Adipocyte (in vitro differentiated cells): ENCODE measurements around the gene ULBP2.
"Not testable (repeated sequence)": the region's sequence is repeated elsewhere in the genome, so short reads cannot be mapped to it uniquely, and the experiment has no call there.

Experiments used
- DNase-seq: peaks from one replicate; pipeline ENCODE4 v3.0.0-alpha.2; 2015; ENCODE audit warnings: low read depth
- H3K27me3 ChIP-seq: replicated peaks from 2 replicates; pipeline ENCODE4 v1.7.0; 2013; ENCODE audit warnings: mild to moderate bottlenecking, low read length, moderate library complexity; ENCODE audit not compliant: control insufficient read depth, insufficient read depth
- H3K36me3 ChIP-seq: 2 replicates; pipeline ENCODE4 v1.7.0; 2013; ENCODE audit warnings: low read length, mild to moderate bottlenecking, moderate library complexity; ENCODE audit not compliant: control insufficient read depth, insufficient read depth, severe bottlenecking
- H3K4me1 ChIP-seq: 2 replicates; pipeline ENCODE4 v1.7.0; 2013; ENCODE audit warnings: mild to moderate bottlenecking, low read length, moderate library complexity; ENCODE audit not compliant: control insufficient read depth, insufficient read depth
- H3K4me3 ChIP-seq: 2 replicates; pipeline ENCODE4 v1.7.0; 2013; ENCODE audit warnings: mild to moderate bottlenecking, low read length, moderate library complexity
- H3K9ac ChIP-seq: 2 replicates; pipeline ENCODE4 v1.7.0; 2013; ENCODE audit warnings: mild to moderate bottlenecking, low read length, moderate library complexity
- H3K9me3 ChIP-seq: 2 replicates; pipeline ENCODE4 v1.7.0; 2013; ENCODE audit warnings: mild to moderate bottlenecking, low read length, moderate library complexity; ENCODE audit not compliant: control insufficient read depth

ULBP2 gene

DNA sequence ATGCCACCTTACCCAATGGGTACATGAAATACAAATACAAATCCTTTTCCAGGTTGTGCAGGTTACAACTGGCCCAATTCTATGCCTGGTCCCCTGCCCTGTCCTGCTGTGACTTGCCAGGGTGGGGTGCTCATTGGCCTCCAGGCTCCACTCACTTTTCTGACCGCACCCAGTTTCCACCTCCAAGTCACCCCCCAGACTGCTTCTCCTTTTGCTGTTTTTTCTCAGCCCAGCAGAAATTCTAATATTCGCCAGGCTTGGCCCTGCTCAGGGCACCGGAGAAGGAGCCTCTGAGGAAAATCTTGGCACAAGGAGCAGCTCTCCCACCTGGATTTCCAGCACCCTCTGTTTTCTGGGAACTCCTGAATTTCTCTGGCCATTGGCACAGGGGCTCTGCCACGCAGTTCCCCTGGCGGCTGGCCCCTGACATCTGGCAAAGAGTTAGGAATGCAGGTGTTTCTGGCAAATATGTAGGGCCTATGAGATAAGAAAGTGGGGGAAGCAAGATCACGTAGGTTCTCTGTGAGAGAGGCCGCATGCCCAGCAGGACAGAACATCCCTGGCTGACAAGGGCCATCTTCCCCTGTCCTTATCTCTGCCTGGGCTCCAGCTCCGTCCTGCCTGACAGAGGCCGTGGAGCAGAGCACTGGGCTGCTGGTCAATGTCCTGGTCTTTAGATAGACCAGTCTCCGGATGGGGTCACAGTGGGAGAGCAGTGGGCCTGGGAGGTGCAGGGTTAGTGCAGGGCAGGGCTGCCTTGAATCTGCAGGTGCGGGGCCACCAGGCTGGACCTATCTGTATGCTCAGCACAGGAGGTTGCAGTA is 41.0 kb upstream of the ULBP2 start:
- Histone ChIP-seq H3K36me3 (no peaks in the 10 kb centered on the region), H3K9me3 (no peaks in the 10 kb centered on the region), H3K4me3 (no peak overlapping the region), H3K27me3 (no peaks in the 10 kb centered on the region), H3K4me1 (peaks cover 35% of the 10 kb centered on the region), H3K9ac (no peak overlapping the region)
- no peak for DNase-seq

DNA sequence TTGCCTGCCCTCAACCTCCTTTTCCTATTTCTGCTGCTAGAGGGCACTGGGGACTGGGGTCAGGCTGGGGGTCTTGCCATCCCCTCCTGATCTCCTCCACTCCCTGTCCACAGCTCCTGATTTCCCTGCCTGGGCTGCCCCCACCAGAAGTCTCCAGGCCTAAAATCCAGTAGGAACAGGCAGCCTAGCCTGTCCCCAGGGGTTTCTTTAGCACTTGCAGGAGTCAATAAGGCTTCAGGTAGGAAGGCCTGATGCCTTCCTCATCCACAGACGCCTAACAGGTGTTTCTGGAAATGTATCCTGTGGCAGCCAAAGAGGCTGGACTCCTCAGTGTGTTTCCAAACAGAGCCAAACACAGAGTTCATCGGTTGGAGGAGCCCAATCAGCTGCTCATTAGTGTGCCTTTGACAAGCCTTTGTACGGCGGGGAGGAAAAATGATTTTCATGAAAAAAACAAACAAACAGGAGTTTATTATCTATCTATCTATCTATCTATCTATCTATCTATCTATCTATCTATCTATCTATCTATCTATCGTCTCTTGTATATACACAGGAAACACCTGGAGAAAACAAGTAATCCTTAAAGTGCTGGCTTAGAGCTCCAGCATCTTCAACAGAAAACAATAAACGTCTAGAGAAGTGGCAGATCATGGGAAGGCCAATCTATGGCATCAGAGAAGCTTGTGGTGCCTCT is 40.2 kb upstream of the ULBP2 start:
- Histone ChIP-seq H3K36me3 (no peaks in the 10 kb centered on the region), H3K9me3 (no peaks in the 10 kb centered on the region), H3K4me1 (peaks cover 27% of the 10 kb centered on the region), H3K9ac (no peak overlapping the region), H3K4me3 (no peak overlapping the region), H3K27me3 (no peaks in the 10 kb centered on the region)
- DNase-seq: no peak

DNA sequence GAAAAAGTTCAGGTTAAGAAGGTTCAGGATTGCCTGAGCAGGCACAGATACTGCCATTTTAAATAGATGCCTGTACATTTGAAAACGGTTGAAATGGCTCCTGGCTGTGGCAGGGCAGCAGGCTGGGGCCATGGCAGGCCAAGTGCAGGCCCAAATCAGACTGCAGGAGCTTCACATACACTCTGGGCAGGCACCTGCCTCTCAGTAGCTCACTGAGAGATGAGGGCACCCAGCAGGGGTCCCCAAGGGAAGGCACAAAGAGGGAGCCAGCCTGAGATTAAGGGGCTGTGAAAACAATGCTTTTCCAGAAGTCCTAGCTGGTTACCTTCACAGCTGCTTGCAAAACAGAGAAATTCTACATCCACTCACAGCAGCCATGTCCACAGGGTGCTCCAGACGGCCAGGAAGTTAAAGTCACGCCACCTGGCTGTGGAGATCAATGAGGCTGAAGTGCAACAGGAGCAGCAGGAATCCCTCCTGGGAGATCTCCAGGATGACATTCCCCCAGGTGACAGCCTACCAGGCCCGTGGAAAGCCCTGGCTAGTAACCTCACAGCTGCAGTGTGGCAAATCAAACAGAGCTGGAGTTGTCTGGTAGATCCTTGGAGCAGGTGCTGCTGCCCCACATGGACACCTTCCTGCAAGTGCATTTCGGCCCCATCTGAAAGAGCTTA is 37.7 kb upstream of the ULBP2 start:
- Histone ChIP-seq H3K4me1 (peaks cover 9% of the 10 kb centered on the region), H3K9me3 (peaks cover 8% of the 10 kb centered on the region), H3K27me3 (no peaks in the 10 kb centered on the region), H3K4me3 (no peak overlapping the region), H3K9ac (no peak overlapping the region), H3K36me3 (no peaks in the 10 kb centered on the region)
- DNase-seq: no peak

DNA sequence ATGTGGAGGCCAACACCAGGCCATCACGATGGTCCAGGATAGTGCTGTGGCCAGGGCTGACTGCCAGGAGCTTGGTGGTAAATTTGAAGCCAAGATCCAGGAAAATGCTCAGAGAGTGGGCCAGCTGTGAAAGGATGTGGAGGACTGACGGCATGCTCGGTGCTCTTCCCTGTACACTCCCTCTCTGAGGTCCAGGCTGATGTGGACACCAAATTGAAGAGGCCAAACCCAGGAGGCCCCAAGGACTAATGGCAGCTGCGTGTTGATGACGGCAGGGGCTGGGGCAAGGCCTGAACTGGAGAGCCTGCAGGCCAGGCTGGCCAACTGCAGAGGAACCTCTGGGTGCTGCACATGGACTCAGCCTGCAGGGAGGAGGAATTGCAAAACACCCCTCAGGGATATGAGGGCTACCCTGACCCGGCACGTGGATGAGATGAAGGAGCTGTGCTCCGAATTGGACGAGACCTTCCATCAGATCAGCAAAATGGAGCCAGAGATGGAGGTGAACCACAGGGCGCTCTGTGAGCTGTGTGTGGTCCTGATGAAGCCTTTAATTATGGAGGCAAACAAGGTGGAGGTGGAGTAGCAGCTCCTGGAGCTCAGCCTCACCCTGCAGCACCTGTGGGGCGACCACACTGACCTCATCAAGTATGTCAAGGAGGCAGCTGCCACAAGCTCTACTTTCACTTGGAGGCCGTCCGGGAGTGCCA is 37.0 kb upstream of the ULBP2 start:
- H3K4me1 ChIP-seq: peaks cover 2% of the 10 kb centered on the region
- H3K4me3 ChIP-seq: no peak overlapping the region
- no peak overlapping the region for H3K9ac ChIP-seq
- H3K36me3 ChIP-seq: no peaks in the 10 kb centered on the region
- DNase-seq: no peak
- H3K9me3 ChIP-seq: peaks cover 8% of the 10 kb centered on the region
- no peaks in the 10 kb centered on the region for H3K27me3 ChIP-seq

DNA sequence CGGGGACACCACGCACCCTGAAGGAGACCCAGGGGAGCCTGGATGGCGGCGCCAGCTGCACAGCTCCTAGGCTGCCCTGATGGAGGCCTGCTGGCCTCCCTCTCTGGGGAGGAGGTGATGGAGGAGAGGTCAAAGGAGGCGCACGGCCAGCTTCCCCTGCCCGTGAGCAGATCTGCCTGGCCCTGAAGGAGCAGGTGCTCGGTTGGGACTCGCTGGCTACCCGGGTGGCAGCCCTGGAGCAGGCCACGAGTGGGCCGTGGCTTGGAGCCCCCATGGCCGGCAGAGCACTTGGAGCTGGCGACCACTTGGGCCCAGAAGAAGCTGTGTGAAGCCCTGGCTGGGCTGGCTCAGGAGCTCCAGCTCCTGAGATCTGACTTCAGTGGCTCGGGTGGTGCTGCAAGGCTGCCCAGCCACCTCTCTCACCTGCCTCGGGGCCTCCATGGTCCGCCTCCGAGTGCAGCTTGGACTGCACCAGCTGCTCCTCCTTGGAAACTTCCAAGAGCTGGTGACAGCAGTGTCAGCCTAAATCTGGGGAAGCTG is 36.4 kb upstream of the ULBP2 start:
- no peak for DNase-seq
- Histone ChIP-seq H3K36me3 (no peaks in the 10 kb centered on the region), H3K4me3 (no peak overlapping the region), H3K4me1 (no peaks in the 10 kb centered on the region), H3K9ac (no peak overlapping the region), H3K9me3 (peaks cover 8% of the 10 kb centered on the region), H3K27me3 (no peaks in the 10 kb centered on the region)

DNA sequence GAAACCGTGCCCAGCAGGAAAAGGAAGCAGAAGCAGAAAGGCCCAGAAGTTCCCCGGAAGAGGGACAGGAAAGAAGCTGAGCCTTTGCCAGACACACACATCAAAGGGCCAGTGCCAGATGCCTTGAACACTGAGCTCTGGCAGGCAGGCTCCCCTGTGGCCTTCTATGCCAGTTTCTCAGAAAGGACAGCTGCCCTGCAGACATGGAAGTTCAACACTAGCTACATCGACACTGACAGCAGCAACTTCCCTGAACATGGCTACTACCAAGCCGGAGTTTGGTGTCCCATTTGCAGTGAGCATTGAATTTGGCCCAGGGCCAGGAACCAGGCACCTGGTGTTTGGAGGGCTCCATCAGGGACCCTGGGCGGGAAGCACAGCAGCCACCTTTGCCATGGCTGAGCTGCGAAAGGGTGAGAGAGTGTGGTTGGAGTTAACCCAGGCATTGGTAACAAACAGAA is 35.9 kb upstream of the ULBP2 start:
- Histone ChIP-seq H3K9me3 (peaks cover 8% of the 10 kb centered on the region), H3K4me3 (no peak overlapping the region), H3K36me3 (no peaks in the 10 kb centered on the region), H3K9ac (no peak overlapping the region), H3K27me3 (no peaks in the 10 kb centered on the region), H3K4me1 (no peaks in the 10 kb centered on the region)
- no peak for DNase-seq

DNA sequence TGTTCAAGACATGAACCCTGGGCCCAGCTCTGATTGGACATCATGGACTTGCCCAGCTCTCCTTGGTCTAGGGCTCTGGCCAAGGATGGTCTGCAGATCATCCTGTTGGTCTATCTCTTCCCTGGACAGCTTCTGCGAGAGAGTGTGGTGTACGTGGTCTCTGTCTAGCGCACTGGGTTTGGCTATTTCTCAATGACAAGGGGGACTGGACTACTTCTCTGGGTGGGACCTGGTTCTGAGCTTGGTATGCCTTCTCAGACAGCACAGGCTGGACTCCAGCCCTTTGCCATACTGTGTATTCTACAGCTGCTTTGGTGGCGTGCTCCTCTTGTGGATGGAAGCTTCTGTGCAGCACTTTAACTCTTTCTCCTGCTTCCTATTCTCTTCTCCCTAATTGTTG is 35.4 kb upstream of the ULBP2 start:
- Histone ChIP-seq H3K4me3 (no peak overlapping the region), H3K9ac (no peak overlapping the region), H3K4me1 (no peaks in the 10 kb centered on the region), H3K27me3 (no peaks in the 10 kb centered on the region), H3K36me3 (no peaks in the 10 kb centered on the region), H3K9me3 (peaks cover 8% of the 10 kb centered on the region)
- DNase-seq: no peak

DNA sequence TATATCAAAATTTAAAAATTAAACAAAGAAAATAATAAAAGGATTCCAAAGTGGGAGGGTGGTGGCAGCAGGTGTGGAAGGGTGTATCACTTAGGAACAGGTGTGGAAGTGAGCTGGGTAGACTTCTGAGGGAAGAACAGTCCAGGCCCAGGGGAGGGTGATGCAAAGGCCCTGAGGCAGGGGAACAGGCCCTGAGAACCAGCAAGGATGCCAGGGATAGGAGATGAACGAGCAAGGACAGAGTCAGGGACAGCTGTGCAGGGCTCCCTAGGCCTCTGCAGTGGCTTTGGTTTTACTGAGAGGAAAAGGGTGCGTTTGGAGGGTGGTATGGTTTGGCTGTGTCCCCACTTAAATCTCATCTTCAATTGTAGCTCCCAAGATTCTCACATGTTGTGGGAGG is 34.5 kb upstream of the ULBP2 start:
- no peaks in the 10 kb centered on the region for H3K36me3 ChIP-seq
- H3K9ac ChIP-seq: no peak overlapping the region
- no peak for DNase-seq
- no peaks in the 10 kb centered on the region for H3K27me3 ChIP-seq
- no peaks in the 10 kb centered on the region for H3K4me1 ChIP-seq
- H3K9me3 ChIP-seq: peaks cover 8% of the 10 kb centered on the region
- H3K4me3 ChIP-seq: no peak overlapping the region

DNA sequence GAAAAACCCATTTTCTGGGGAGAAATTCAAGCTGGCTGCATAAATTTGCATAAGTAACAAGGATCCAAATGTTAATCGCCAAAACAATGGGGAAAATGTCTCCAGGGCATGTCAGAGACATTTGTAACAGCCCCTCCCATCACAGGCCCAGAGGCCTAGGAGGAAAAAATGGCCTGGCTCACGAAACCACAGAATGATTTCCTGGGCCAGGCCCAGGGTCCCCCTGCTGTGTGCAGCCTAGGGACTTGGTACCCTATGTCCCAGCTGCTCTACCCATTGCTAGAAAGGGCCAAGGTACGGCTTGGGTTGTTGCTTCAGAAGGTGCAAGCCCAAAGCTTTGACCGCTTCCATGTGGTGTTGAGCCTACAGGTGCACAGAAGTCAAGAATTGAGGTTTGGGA is 33.3 kb upstream of the ULBP2 start:
- not testable (repeated sequence) for H3K4me3 ChIP-seq, H3K9ac ChIP-seq, H3K36me3 ChIP-seq, DNase-seq, H3K4me1 ChIP-seq, H3K9me3 ChIP-seq, H3K27me3 ChIP-seq

DNA sequence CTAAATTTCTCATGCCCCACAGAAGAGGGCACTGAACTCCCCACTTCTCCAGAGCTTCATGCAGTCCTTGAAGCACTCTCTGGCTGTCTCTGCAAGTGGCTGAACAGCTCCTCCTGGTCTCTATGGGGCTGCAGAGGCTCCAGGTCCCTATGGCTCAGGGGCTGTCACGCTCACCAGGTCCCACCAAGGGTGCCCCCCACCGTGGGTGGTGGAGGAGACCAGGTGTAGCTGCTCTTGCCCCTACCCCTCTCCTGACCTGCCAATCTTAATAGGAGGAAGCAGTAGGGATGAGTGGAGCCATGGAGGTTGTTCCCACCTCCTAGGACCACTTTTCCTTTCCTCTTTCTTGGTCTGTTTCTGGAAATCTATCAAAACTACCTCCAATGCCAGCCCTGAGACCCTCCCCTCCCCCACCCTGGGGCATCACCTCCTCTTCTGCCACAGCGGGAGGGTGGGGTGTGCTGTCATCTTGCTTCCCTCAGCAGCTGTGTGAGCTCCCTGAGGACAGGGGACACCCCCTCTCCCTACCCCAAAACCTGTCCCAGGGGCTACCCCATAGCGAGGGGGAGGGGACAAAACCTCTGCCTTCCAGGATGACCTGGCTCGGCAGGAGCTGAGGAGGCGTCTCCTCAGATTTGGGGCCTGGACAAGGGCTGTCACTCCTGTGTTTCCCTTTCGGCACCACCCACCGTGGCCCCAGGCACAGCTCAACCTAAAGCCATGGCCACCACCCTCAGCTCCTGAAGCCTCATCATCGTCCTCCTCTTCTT is 31.9 kb upstream of the ULBP2 start:
- no peaks in the 10 kb centered on the region for H3K4me1 ChIP-seq

More for the DNA sequence above, 31.9 kb upstream of the ULBP2 start:
- no peak for DNase-seq
- Histone ChIP-seq H3K9me3 (peaks cover 8% of the 10 kb centered on the region), H3K27me3 (no peaks in the 10 kb centered on the region), H3K4me3 (no peak overlapping the region), H3K9ac (no peak overlapping the region), H3K36me3 (no peaks in the 10 kb centered on the region)
